IMR-90 (cell line): ENCODE measurements around the gene CHRNA7. TPM values are rescaled to one million over a fixed set of nuclear protein-coding genes. Genes with fewer than 3 reads are reported as not detected.
"Not testable (repeated sequence)": the region's sequence is repeated elsewhere in the genome, so short reads cannot be mapped to it uniquely, and the experiment has no call there.

Experiments
- ATAC-seq: fragments of 200-7000 bp; cut with Tn5 transposase; 2 replicates; pipeline ENCODE4 v1.9.1; 2020; ENCODE audit warnings: low read depth, mild to moderate bottlenecking, moderate library complexity
- BruUV-seq: library from RNA; stranded (reverse); fragments of 400-500 nt; replicated peaks from 2 replicates; lab custom pipeline; 2021; lab: Mats Ljungman, UMichigan
- CTCF ChIA-PET: fragments of 300-600 bp; formaldehyde crosslinking; extraction: SDS; loops from one replicate; lab custom pipeline; 2021; ENCODE audit warnings: antibody characterized with exemption; lab: Yijun Ruan, JAX
- POLR2A ChIA-PET: fragments of 300-600 bp; sonication (Branson Sonifier 250); formaldehyde crosslinking; loops from one replicate; lab custom pipeline; 2022; ENCODE audit warnings: antibody characterized with exemption; ENCODE audit not compliant: unreplicated experiment; lab: Charles Lee
- DNase-seq: peaks from one replicate; pipeline ENCODE4 v3.0.0; 2013
- H2AFZ ChIP-seq: replicated peaks from 2 replicates; pipeline ENCODE3; 2013; ENCODE audit warnings: low read length, mild to moderate bottlenecking; ENCODE audit not compliant: poor library complexity
- H2AK5ac ChIP-seq: 2 replicates; pipeline ENCODE4 v1.6.1; 2013; ENCODE audit warnings: low read depth, low read length, inconsistent platforms
- H2AK9ac ChIP-seq: replicated peaks from 2 replicates; pipeline ENCODE3; 2013; ENCODE audit warnings: mild to moderate bottlenecking, low read depth, low read length, moderate library complexity; ENCODE audit not compliant: poor library complexity
- H2BK120ac ChIP-seq: 2 replicates; pipeline ENCODE4 v1.6.1; 2013; ENCODE audit warnings: low read depth, low read length, inconsistent platforms
- H2BK15ac ChIP-seq: 3 replicates; pipeline ENCODE4 v1.6.1; 2013; ENCODE audit warnings: low read depth, low read length, inconsistent platforms
- H2BK20ac ChIP-seq: 2 replicates; pipeline ENCODE4 v1.6.1; 2013; ENCODE audit warnings: low read depth, mild to moderate bottlenecking, inconsistent platforms, low read length, moderate library complexity
- H2BK5ac ChIP-seq: 2 replicates; pipeline ENCODE4 v1.6.1; 2013; ENCODE audit warnings: mild to moderate bottlenecking, low read depth, low read length, inconsistent platforms; ENCODE audit not compliant: poor library complexity, severe bottlenecking
- H3K14ac ChIP-seq: replicated peaks from 2 replicates; pipeline ENCODE4 v1.6.1; 2013; ENCODE audit warnings: low read depth, low read length, inconsistent platforms
- H3K18ac ChIP-seq: 2 replicates; pipeline ENCODE4 v1.6.1; 2013; ENCODE audit warnings: low read depth, low read length, control low read depth
- H3K23ac ChIP-seq: 2 replicates; pipeline ENCODE4 v1.6.1; 2013; ENCODE audit warnings: low read depth, low read length, inconsistent platforms
- H3K27ac ChIP-seq: 2 replicates; pipeline ENCODE4 v1.5.1; 2013; ENCODE audit warnings: mild to moderate bottlenecking, control low read depth, low read length; ENCODE audit not compliant: insufficient read depth
- H3K27me3 ChIP-seq: 2 replicates; pipeline ENCODE4 v1.6.1; 2013; ENCODE audit warnings: low read length; ENCODE audit not compliant: control insufficient read depth, insufficient read depth
- H3K36me3 ChIP-seq: 2 replicates; pipeline ENCODE4 v1.6.1; 2013; ENCODE audit warnings: low read length, mixed read lengths; ENCODE audit not compliant: control insufficient read depth, insufficient read depth
- H3K4ac ChIP-seq: 2 replicates; pipeline ENCODE4 v1.6.1; 2013; ENCODE audit warnings: low read depth, low read length, inconsistent platforms
- H3K4me1 ChIP-seq: 2 replicates; pipeline ENCODE4 v1.6.1; 2013; ENCODE audit warnings: low read length, mixed read lengths; ENCODE audit not compliant: control insufficient read depth, insufficient read depth
- H3K4me2 ChIP-seq: 2 replicates; pipeline ENCODE4 v1.6.1; 2013; ENCODE audit warnings: low read depth, mild to moderate bottlenecking, control low read depth, low read length, moderate library complexity
- H3K4me3 ChIP-seq: 2 replicates; pipeline ENCODE4 v1.5.1; 2013; ENCODE audit warnings: low read depth, mild to moderate bottlenecking, control low read depth, low read length, moderate library complexity; ENCODE audit not compliant: insufficient read depth
- H3K56ac ChIP-seq: 2 replicates; pipeline ENCODE4 v1.6.1; 2013; ENCODE audit warnings: low read length, inconsistent platforms; ENCODE audit not compliant: insufficient read depth; ENCODE audit errors: extremely low read depth
- H3K79me1 ChIP-seq, 2 experiments: 2 replicates each; pipeline ENCODE4 v1.6.1; 2013; ENCODE audit warnings: low read length in 2 of 2, inconsistent platforms in 1 of 2, low read depth in 1 of 2
- H3K9ac ChIP-seq: 2 replicates; pipeline ENCODE4 v1.6.1; 2013; ENCODE audit warnings: low read depth, low read length, control low read depth
- H3K9me1 ChIP-seq: 2 replicates; pipeline ENCODE4 v1.6.1; 2013; ENCODE audit warnings: low read length, inconsistent platforms; ENCODE audit not compliant: insufficient read depth
- H3K9me3 ChIP-seq: 2 replicates; pipeline ENCODE4 v1.6.1; 2013; ENCODE audit warnings: low read length; ENCODE audit not compliant: control insufficient read depth, insufficient read depth
- H4K20me1 ChIP-seq: 2 replicates; pipeline ENCODE4 v1.6.1; 2013; ENCODE audit warnings: low read length, inconsistent platforms; ENCODE audit not compliant: insufficient read depth
- H4K5ac ChIP-seq: 2 replicates; pipeline ENCODE4 v1.6.1; 2013; ENCODE audit warnings: mild to moderate bottlenecking, low read depth, low read length, control low read depth
- H4K8ac ChIP-seq, 2 experiments: 2 replicates each; pipeline ENCODE4 v1.6.1; 2013; ENCODE audit warnings: low read depth in 2 of 2, low read length in 2 of 2, control low read depth in 1 of 2, inconsistent platforms in 1 of 2
- H4K91ac ChIP-seq: 2 replicates; pipeline ENCODE4 v1.6.1; 2013; ENCODE audit warnings: low read depth, low read length, inconsistent platforms; ENCODE audit not compliant: insufficient read depth
- WGBS, 2 experiments: methylation state at CpG; one replicate each; pipeline versions ENCODE4 v1.1.5 to v1.1.7; 2013; ENCODE audit warnings: missing lambda C conversion rate in 2 of 2; ENCODE audit not compliant: insufficient read length in 1 of 2; ENCODE audit errors: extremely low coverage in 2 of 2; 5-methylcytosine and 5-hydroxymethylcytosine counted together
- dilution Hi-C: fragments of 300-500 bp; cut with HindIII; formaldehyde crosslinking; loops from one replicate; pipeline ENCODE4 v1.14.3; 2018; ENCODE audit warnings: low sequenced_read_pairs; ENCODE audit not compliant: unreplicated experiment
- in situ Hi-C: fragments of 300-500 bp; cut with MboI; formaldehyde crosslinking; loops from 3 replicates; pipeline ENCODE4 v1.14.3; 2019; ENCODE audit warnings: low sequenced_read_pairs, inconsistent platforms, mixed read lengths
- intact Hi-C: fragments of 100-400 bp; cut with micrococcal nuclease; formaldehyde crosslinking; loops from 2 replicates; pipeline ENCODE4 v1.10.0; 2022
- polyA plus RNA-seq, 3 experiments: library from polyadenylated mRNA; depleted of rRNA; stranded (reverse); fragments of >200 nt; gene quantifications; 2 replicates each; pipeline ENCODE4 v1.2.3, GENCODE V29; 2012; ENCODE audit warnings: low replicate concordance in 1 of 3
- total RNA-seq: library from RNA; depleted of rRNA; stranded (reverse); fragments of >200 nt; gene quantifications from 2 replicates; pipeline ENCODE4 v1.2.3, GENCODE V29; 2012

CHRNA7 gene
- total and polyA plus RNA-seq, 2 of the 4 experiments (the other 2 are of a cell fraction): 0.10 TPM; not detected in 1

GRCh38 chr15:32164065-32164464 lies 133.8 kb downstream of the CHRNA7 start:
- H3K9me3 ChIP-seq, H4K20me1 ChIP-seq, POLR2A ChIA-PET, DNase-seq, H3K4ac ChIP-seq, H3K14ac ChIP-seq, H2AK5ac ChIP-seq, dilution Hi-C loops, H3K9ac ChIP-seq, ATAC-seq, intact Hi-C loops, H2BK120ac ChIP-seq, H3K18ac ChIP-seq, H3K36me3 ChIP-seq, H2BK15ac ChIP-seq, H4K91ac ChIP-seq, H2AK9ac ChIP-seq, H3K9me1 ChIP-seq, H3K27ac ChIP-seq, H3K23ac ChIP-seq, H4K8ac ChIP-seq, in situ Hi-C loops, BruUV-seq, H3K27me3 ChIP-seq, H2AFZ ChIP-seq, H2BK20ac ChIP-seq, CTCF ChIA-PET, H3K56ac ChIP-seq, H3K79me1 ChIP-seq, H3K4me3 ChIP-seq, H4K5ac ChIP-seq, H3K4me1 ChIP-seq, H2BK5ac ChIP-seq, H3K4me2 ChIP-seq: not testable (repeated sequence)
- no CpG with 5 or more reads among the region's 7 CpGs for WGBS, 2 experiments

DNA sequence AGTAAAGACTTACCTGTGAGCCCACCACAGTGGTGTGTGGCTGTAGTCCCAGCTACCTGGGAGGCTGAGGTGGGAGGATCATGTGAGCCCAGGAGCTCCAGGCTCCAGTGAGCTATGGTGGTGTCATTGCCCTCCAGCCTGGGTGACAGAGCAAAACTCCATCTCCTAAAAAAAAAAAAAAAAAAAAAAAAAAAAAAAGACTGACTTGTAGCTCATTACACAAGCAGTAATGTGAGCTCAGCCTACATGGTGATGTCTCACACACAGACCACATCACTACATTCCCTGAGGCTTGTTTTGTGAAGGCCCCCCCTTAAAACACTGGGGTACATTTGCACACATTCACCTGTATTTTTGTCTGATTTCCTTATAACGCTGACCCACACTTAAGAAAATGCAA lies 134.4 kb downstream of the CHRNA7 start:
- in situ Hi-C loops: not testable (repeated sequence)

More for the DNA sequence above, 134.4 kb downstream of the CHRNA7 start:
- H3K36me3 ChIP-seq, H4K8ac ChIP-seq, intact Hi-C loops, H4K5ac ChIP-seq, H3K4me2 ChIP-seq, H3K4me3 ChIP-seq, H2BK20ac ChIP-seq, H3K4ac ChIP-seq, H2BK120ac ChIP-seq, H2BK5ac ChIP-seq, H3K9me3 ChIP-seq, H4K20me1 ChIP-seq, H3K27ac ChIP-seq, H3K14ac ChIP-seq, H3K9me1 ChIP-seq, H2AK9ac ChIP-seq, H2AFZ ChIP-seq, H3K56ac ChIP-seq, H3K79me1 ChIP-seq, H3K18ac ChIP-seq, ATAC-seq, H3K23ac ChIP-seq, H3K27me3 ChIP-seq, H2BK15ac ChIP-seq, DNase-seq, BruUV-seq, H2AK5ac ChIP-seq, H3K9ac ChIP-seq, POLR2A ChIA-PET, dilution Hi-C loops, CTCF ChIA-PET, H4K91ac ChIP-seq, H3K4me1 ChIP-seq: not testable (repeated sequence)
- no CpG with 5 or more reads among the region's 1 CpG for WGBS, 2 experiments
